Thymus (tissue), 11 donors: ENCODE results near the gene PSMD13. TPM values are rescaled to one million over a fixed set of nuclear protein-coding genes. Genes with fewer than 3 reads are reported as not detected.

Experiments
- DNase-seq, 9 donors: peaks; one replicate each; pipeline ENCODE4 v3.0.0-alpha.2; 2013; ENCODE audit warnings: low spot score in 9 of 9, low read depth in 6 of 9, missing footprints in 1 of 9
- H3K27ac ChIP-seq, 2 donors: one replicate each; pipeline ENCODE4 v1.5.1; 2013; ENCODE audit warnings: control low read depth in 1 of 2, low read depth in 1 of 2, low read length in 1 of 2, mild to moderate bottlenecking in 1 of 2, moderate library complexity in 1 of 2
- H3K27me3 ChIP-seq, 2 donors: one replicate each; pipeline ENCODE4 v1.5.1; 2013; ENCODE audit warnings: low read length in 1 of 2; ENCODE audit not compliant: control insufficient read depth in 2 of 2, insufficient read depth in 1 of 2
- H3K36me3 ChIP-seq, 2 donors: one replicate each; pipeline ENCODE4 v1.5.1; 2013; ENCODE audit warnings: low read length in 1 of 2, mild to moderate bottlenecking in 1 of 2, moderate library complexity in 1 of 2; ENCODE audit not compliant: control insufficient read depth in 2 of 2, insufficient read depth in 2 of 2
- H3K4me1 ChIP-seq, 2 donors: one replicate each; pipeline ENCODE4 v1.5.1; 2013; ENCODE audit warnings: low read length in 2 of 2; ENCODE audit not compliant: control insufficient read depth in 2 of 2, insufficient read depth in 2 of 2
- H3K4me3 ChIP-seq, 2 donors: one replicate each; pipeline ENCODE4 v1.5.1; 2013; ENCODE audit warnings: low read length in 2 of 2, control low read depth in 1 of 2, mild to moderate bottlenecking in 1 of 2
- H3K9me3 ChIP-seq, 2 donors: one replicate each; pipeline ENCODE4 v1.5.1; 2013; ENCODE audit warnings: low read length in 1 of 2, mild to moderate bottlenecking in 1 of 2; ENCODE audit not compliant: control insufficient read depth in 2 of 2, insufficient read depth in 1 of 2
- WGBS: extraction: QIAGEN DNeasy Blood & Tissue Kit; methylation state at CpG from one replicate; pipeline ENCODE4 v1.1.7; 2013; 5-methylcytosine and 5-hydroxymethylcytosine counted together
- polyA plus RNA-seq: library from polyadenylated mRNA; stranded (reverse); fragments of 200-250 nt; gene quantifications from one replicate; pipeline ENCODE4 v1.2.3, GENCODE V29; 2013
- total RNA-seq: library from RNA; stranded (reverse); fragments of 120-200 nt; gene quantifications from one replicate; pipeline ENCODE4 v1.2.4, GENCODE V29; 2013
- donor health status: healthy.

PSMD13 gene
- total and polyA plus RNA-seq, 2 donors = 134 to 192 TPM

GRCh38 chr11:207863-208180 is 29.0 kb upstream of the PSMD13 start:
- peaks cover 0 to 2% of the 10 kb centered on the region in 2 donors for H3K27me3 ChIP-seq
- under 1% methylated on average over 27 of the region's 27 CpGs for WGBS
- H3K36me3 ChIP-seq = peaks cover 56 to 58% of the 10 kb centered on the region in 2 donors
- peak overlapping the region; percentile 87 to 97 for H3K4me3 ChIP-seq
- H3K9me3 ChIP-seq = no peaks in the 10 kb centered on the region
- H3K4me1 ChIP-seq = peaks cover 24 to 37% of the 10 kb centered on the region in 2 donors
- no peak for DNase-seq
- H3K27ac ChIP-seq = peak overlapping the region; percentile 99 to 100

- Histone ChIP-seq H3K36me3 (peaks cover 60% of the 10 kb centered on the region in 2 donors), H3K4me3 (peak overlapping the region; percentile 87 to 97), H3K27me3 (peaks cover 0 to 2% of the 10 kb centered on the region in 2 donors), H3K9me3 (no peaks in the 10 kb centered on the region), H3K27ac (peak overlapping the region; percentile 99 to 100), H3K4me1 (peaks cover 24 to 32% of the 10 kb centered on the region in 2 donors)
- WGBS = under 1% methylated on average over 57 of the region's 57 CpGs
- DNase-seq = peak; percentile 34 to 90 (median 73)
Observed at GRCh38 chr11:208181-208916, 28.4 kb upstream of the PSMD13 start.

- peaks cover 0 to 2% of the 10 kb centered on the region in 2 donors for H3K27me3 ChIP-seq
- H3K36me3 ChIP-seq = peaks cover 58 to 61% of the 10 kb centered on the region in 2 donors
- under 1% methylated on average over 26 of the region's 26 CpGs for WGBS
Observed at GRCh38 chr11:208917-209260, 27.9 kb upstream of the PSMD13 start.

GRCh38 chr11:209275-210121 is 27.3 kb upstream of the PSMD13 start:
- H3K9me3 ChIP-seq = no peaks in the 10 kb centered on the region
- DNase-seq = no peak
- peaks cover 0 to 2% of the 10 kb centered on the region in 2 donors for H3K27me3 ChIP-seq
- H3K27ac ChIP-seq = peak overlapping the region in 1 of 2 donors; percentile 17
- peaks cover 24 to 26% of the 10 kb centered on the region in 2 donors for H3K4me1 ChIP-seq
- WGBS = 79% methylated on average over 29 of the region's 29 CpGs
- H3K4me3 ChIP-seq = peak overlapping the region; percentile 87 to 97
- H3K36me3 ChIP-seq = peaks cover 58 to 61% of the 10 kb centered on the region in 2 donors

More at GRCh38 chr11:208917-209260, 27.9 kb upstream of the PSMD13 start:
- Histone ChIP-seq H3K4me1 (peaks cover 24 to 30% of the 10 kb centered on the region in 2 donors), H3K9me3 (no peaks in the 10 kb centered on the region), H3K4me3 (peak overlapping the region; percentile 87 to 97), H3K27ac (peak overlapping the region; percentile 66 to 100)
- DNase-seq = no peak

GRCh38 chr11:210122-210802 is 26.5 kb upstream of the PSMD13 start:
- Histone ChIP-seq H3K36me3 (peaks cover 56 to 61% of the 10 kb centered on the region in 2 donors), H3K4me3 (no peak overlapping the region), H3K27ac (no peak overlapping the region), H3K4me1 (peaks cover 24 to 26% of the 10 kb centered on the region in 2 donors), H3K27me3 (peaks cover 0 to 2% of the 10 kb centered on the region in 2 donors), H3K9me3 (no peaks in the 10 kb centered on the region)
- DNase-seq = no peak
- 95% methylated on average over 9 of the region's 9 CpGs for WGBS

GRCh38 chr11:210803-211180 is 26.0 kb upstream of the PSMD13 start:
- peaks cover 55 to 61% of the 10 kb centered on the region in 2 donors for H3K36me3 ChIP-seq
- H3K27ac ChIP-seq = no peak overlapping the region
- no peaks in the 10 kb centered on the region for H3K9me3 ChIP-seq
- WGBS = 96% methylated on average over 5 of the region's 5 CpGs
- H3K27me3 ChIP-seq = peaks cover 0 to 2% of the 10 kb centered on the region in 2 donors
- H3K4me3 ChIP-seq = no peak overlapping the region
- H3K4me1 ChIP-seq = peaks cover 20 to 22% of the 10 kb centered on the region in 2 donors
- DNase-seq = no peak

GRCh38 chr11:211295-211694 is 25.5 kb upstream of the PSMD13 start:
- peaks cover 0 to 2% of the 10 kb centered on the region in 2 donors for H3K27me3 ChIP-seq
- no peak overlapping the region for H3K27ac ChIP-seq
- H3K9me3 ChIP-seq = no peaks in the 10 kb centered on the region
- 97% methylated on average over 5 of the region's 5 CpGs for WGBS
- H3K4me3 ChIP-seq = no peak overlapping the region
- peaks cover 60 to 63% of the 10 kb centered on the region in 2 donors for H3K36me3 ChIP-seq
- H3K4me1 ChIP-seq = peaks cover 16 to 17% of the 10 kb centered on the region in 2 donors
- DNase-seq = no peak

GRCh38 chr11:211741-212140 is 25.0 kb upstream of the PSMD13 start:
- Histone ChIP-seq H3K9me3 (no peaks in the 10 kb centered on the region), H3K27ac (no peak overlapping the region), H3K4me1 (peaks cover 13 to 14% of the 10 kb centered on the region in 2 donors), H3K27me3 (peaks cover 0 to 2% of the 10 kb centered on the region in 2 donors), H3K36me3 (peaks cover 61 to 63% of the 10 kb centered on the region in 2 donors), H3K4me3 (no peak overlapping the region)
- DNase-seq = no peak
- 98% methylated on average over 9 of the region's 9 CpGs for WGBS
